ENCODE data around the gene ZNF827.

- TF ChIP-seq CTCF (IDR thresholded peaks at IDR 0.05) (no peak), POLR2AphosphoS5 (IDR thresholded peaks at IDR 0.05; ENCODE audit: low read depth, low read length) (no peak), REST (IDR thresholded peaks at IDR 0.05; ENCODE audit: insufficient read depth in 1 of 2, low read depth in 2 of 2, low read length in 1 of 2) (no peak), TCF7L2 (IDR thresholded peaks at IDR 0.05; ENCODE audit: low read depth, low read length) (no peak)
Observed at GRCh38 chr4:145860446-145860845, 78.2 kb downstream of the ZNF827 start.
